PC-3 (cell line): ENCODE measurements around the gene TC2N.

Experiments used
- CTCF ChIP-seq: fragments of 300-600 bp; sonication (generic); conservative IDR thresholded peaks from 2 replicates; pipeline ENCODE4 v1.5.1; 2017; ENCODE audit warnings: antibody characterized with exemption, low read depth, mild to moderate bottlenecking, low read length
- EZH2phosphoT487 ChIP-seq: fragments of 300-600 bp; sonication (generic); IDR thresholded peaks from 2 replicates; pipeline ENCODE4 v1.6.1; 2018; ENCODE audit warnings: mild to moderate bottlenecking, antibody characterized with exemption, low read length, borderline replicate concordance

GRCh38 chr14:91862417-91862816 is 4.9 kb downstream of the TC2N start:
- TF ChIP-seq CTCF (no peak), EZH2phosphoT487 (no peak)
